CD1c-positive myeloid dendritic cell (primary cell): ENCODE measurements around the gene ANKRD63.

Source experiments
- DNase-seq: peaks from one replicate; pipeline ENCODE4 v3.0.0-alpha.2; 2016; ENCODE audit errors: extremely low spot score

Gene ANKRD63, protein sequence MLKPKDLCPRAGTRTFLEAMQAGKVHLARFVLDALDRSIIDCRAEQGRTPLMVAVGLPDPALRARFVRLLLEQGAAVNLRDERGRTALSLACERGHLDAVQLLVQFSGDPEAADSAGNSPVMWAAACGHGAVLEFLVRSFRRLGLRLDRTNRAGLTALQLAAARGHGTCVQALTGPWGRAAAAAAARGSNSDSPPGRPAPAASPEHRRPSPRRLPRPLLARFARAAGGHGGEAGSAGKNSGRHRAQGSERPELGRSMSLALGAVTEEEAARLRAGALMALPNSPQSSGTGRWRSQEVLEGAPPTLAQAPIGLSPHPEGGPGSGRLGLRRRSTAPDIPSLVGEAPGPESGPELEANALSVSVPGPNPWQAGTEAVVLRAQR

DNA sequence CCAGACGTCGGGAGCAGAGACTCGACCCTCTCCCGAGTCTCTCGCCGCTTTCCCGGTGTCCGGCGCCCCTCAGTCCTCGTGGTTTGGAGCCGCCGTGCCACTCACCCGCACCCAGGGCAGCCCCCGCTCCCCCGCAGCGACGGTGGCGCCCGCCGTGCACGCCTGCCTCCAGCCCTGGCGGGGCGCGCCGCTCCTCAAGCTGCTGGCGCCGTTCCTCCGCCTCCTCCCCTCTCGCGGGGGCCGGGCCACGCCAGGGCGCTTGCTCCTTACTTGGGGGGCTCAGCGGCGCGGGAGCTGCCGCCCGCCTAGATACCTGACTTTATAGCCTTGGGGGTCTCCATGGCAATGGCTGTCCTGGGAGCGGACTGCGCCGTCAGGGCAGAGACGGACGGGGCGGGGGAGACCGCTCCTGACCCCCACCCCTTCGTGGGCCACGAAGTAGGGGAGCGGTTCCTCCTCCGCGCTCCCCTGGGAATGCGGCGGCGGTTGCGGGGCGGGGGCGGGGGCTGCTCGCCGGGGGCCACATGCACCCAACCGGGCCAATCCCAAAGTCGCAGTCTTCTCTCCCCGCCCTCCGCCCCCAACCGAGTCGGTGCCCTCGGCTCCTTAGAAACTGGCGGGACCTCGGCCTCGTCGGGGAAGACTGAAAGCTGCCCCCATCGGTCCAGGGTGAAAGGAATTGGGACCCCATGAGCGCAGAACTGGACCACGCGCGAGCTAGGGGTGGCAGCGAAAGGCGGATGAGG, at the start of gene ANKRD63:
Gene ANKRD63 (minus strand): TSS at position 196 of the 746 bp plus-strand sequence. CDS start 478 bp downstream, outside the sequence.
- DNase-seq = peak; percentile 43

DNA sequence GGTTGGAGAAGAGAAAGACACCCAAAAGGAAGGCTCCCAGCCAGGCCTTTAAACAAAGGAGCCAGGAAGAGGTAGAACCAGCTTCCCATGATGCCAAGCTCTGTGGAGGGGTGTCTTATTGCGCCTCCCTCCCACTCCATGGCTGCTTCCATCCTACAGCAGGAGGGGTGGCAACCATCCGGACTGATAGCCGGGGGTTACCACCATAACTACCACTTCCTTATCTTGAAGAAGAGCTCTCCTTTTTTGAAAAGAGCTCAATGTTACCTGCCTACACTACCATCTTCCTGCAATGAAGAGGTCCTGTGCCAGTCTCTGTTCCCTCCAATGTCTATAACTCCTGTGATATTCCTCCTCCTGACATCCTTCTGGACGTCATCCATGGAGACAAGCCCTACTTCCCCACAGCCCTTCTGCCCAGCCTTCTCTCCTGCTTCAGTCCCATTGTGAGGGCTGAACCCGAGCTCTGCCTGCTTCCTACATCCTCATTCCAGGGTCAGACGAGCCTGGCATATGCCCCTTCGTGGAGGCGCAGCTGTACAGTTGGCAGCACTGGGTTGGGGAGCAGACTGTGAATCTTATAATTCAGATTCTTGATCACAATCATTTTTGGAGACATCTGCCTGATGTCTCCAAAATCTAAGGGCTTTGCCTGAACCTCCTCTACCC, 49.4 kb upstream of the ANKRD63 start:
- peak; percentile 70 for DNase-seq

DNA sequence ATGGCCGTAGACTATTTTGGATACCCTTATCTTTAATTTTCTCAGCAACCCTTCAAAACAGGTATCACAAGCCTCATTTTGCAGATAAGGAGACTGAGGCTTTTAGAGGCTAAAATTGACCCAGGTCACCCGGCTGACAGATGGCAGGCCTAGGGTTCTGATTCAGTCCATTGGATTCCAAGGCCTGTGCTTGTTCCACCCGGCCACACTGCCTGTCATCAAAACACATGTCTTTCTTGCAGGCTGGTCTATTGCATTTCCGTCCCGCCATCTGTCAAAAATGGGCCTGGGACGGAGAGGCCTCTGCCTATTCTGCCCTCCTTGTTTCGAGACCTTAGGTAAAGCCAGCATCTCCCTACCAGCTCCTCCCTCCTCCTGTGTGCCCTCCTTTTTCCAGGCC, 48.8 kb upstream of the ANKRD63 start:
- DNase-seq = no peak

DNA sequence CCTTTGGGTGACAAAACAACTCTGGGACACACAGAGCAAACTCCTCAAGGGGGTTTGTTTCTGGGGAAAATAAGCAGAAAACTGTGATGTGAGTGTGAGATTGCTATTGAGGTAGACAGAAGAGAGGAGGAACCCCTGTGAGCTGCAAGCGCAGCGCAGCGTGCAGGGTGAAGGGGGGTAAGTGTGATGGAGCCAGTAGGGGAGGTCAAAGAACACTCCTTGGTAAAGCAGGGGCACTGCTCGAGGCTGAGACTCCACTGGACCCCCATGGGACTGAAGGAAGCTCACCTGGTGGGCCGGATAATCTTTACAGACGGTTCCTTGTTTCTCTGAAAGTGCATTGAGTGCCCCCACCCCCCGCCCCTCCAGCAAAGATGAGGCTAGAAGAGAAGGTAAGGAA, 48.2 kb upstream of the ANKRD63 start:
- no peak for DNase-seq

DNA sequence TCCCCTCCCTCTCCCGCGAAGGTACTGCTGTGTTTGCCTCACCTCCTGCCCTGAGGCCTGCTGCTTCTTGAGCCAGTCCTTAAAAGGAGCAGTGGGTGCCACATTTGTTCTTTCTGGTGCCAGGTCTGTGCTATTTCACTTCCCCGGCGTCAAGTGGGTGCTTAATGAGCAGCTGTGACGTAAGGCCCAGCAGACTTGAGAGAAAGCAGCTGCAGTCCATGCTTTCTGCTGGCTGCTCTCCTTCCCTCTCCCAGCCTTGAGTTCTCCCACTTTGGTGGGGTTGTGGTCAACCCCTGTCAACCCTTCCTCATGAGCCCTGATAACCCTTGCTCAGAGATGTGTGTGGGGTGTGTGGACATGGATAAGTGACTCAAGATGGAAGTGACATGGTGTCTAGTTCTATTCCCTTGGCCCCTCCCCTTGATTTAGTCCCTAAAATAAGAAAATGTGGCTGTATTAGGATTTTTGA, 47.5 kb upstream of the ANKRD63 start:
- peak; percentile 75 for DNase-seq

DNA sequence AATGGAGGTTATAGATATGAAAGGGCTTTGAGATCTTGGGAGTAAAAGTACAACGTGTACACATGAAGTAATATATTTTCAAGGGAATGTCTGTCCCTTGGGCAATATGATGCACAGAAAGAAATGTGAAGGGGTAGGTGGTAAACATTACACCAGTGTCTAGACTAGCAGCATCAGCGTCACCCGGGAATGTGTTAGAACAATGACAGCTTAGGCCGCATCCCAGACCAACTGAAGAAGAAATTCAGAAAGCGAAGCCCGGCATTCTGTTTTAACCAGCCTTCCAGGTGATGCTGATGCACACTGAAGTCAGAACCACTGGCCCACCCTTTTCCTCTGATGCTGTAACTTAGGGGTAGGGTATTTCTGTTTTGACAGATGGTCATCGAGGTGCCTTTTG, 46.9 kb upstream of the ANKRD63 start:
- DNase-seq = no peak

DNA sequence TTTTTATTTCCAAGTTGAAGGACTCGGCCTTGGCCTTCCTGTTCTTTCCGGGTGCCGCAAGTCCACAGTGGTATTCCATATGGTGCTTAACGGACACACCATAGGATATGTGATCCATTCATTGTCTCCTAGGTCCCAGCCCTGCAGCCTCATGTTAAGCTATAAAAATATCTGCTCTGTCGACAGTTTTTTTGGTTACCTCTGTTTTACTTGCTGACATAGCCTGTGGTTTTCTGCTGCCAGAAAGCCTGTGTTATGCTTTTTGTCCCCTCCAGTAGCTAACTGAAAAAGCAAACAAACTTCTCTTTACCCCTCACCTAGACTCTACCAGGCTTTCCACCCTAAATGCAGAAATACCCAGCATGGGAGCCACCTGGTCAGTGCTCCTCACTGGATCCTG, 45.9 kb upstream of the ANKRD63 start:
- no peak for DNase-seq

DNA sequence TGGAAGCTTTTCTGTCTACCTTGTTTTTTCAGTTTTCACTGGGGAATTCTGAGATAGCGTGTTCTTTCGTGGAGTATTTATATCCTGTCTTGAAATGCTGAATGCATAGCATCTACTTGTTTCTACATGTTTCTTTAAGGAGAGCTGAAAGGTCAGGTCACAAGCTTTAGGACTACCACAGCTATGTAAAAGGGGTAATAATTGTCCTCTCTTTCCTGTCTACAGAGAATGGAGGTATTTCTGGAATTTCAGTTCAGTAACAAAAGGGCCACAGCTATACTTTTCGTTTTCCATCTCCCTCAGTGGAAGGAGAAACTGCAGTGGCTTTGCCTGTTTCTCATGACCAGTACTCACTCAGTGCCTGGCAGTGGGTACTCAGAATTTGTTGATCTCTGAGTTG, 45.3 kb upstream of the ANKRD63 start:
- no peak for DNase-seq

DNA sequence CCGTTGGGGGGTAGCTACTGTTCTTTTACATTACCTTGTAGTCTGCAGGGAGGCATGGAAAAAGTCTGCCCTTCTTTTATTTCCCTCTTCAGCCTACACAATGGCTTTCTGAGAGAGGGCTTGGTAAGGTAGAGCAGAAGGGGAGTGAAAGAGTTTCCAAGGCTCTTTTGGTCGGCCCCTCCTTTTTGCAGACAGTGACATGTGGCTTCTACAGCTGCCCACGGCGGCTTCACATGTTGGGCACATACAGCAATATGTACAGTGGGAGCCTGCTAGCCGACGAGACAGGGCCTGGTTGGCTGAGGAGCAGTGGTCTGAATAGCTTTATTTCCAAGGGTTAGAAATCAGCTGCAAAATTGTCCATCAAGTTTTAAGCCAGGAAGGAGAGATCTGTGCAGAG, 44.6 kb upstream of the ANKRD63 start:
- DNase-seq = no peak

DNA sequence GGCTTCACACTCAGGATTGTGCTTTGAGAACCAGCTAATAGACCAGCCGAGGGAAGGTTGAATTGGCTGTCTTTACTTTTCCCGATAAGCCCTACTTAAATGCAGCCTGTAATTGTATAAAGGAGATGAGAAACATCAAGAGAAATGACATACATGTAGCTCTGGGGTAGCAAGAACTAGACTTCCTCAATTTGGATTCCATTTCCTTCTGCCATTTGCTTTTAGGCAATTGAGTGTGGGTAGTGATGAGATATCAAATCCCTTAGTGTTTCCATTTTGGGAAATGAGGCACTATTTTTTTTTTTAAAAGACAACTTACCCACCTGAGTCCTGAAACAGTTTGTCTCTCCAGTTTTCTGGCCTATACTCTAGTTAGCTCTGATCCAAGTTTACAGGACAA, 42.8 kb upstream of the ANKRD63 start:
- DNase-seq = peak; percentile 62

DNA sequence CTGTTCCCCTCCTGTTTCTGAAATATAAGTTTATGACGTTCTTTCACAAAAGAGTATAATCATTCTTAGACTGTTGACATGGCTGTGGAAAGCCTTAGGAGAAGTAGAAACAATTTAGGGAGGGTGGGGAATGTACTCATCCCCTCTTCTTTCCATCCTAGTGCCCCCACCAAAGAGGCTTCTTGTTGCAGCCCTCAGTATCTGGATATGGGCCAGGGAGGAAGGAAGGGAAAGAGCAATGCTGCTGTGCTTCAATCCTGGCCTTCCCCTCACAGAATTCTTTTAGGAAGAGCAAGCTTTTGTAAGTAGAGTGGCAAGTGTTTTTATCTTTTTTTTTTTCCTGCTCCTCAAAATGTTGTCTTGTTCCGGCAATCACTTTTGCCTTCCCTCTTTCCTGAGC, 42.3 kb upstream of the ANKRD63 start:
- no peak for DNase-seq

DNA sequence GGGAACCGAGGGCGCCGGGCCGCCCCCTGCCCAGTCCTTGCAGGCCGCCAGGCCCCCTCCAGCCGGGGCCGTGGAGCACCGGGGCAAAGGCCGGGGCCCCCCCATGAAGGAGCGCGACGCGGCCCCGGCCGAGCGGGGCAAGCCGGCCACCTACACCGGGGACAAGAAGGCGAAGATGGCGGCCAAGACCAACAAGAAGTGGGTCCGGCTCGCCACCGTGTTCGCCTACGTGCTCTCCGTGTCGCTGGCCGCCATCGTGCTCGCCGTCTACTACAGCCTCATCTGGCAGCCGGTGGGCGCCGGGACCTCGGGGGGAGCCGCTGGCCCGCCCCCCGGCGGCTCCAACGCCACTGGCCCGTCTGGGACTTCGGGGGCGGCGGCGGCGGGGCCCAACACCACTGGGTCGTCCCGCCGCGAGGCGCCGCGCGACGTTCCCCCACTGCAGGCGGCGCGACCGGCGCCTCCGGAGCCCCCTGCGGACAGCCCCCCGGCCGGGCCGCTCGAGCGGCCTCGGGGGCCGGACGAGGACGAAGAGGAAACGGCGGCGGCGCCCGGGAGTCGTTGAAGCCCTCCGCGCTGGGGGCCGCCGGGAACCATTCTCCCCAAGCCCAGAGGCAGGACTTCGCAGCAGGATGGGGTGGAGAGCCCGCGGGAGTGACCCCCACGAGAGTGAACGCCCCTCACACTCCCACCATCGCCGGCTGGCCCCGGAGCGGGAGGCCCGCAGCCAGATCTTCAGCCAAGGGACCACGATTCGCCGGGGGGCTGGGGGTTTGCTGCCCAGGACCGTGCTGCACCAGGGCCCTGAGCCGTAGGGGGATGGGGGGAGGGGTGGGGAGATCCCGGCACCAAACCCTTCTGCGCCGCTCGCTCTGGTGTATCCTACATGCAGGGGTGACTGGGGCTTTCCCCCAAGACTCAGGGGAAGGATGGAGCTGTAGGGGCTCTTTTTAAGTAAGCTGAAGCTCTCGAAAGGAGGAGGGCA, 41.4 kb upstream of the ANKRD63 start:
- DNase-seq = peak; percentile 31

DNA sequence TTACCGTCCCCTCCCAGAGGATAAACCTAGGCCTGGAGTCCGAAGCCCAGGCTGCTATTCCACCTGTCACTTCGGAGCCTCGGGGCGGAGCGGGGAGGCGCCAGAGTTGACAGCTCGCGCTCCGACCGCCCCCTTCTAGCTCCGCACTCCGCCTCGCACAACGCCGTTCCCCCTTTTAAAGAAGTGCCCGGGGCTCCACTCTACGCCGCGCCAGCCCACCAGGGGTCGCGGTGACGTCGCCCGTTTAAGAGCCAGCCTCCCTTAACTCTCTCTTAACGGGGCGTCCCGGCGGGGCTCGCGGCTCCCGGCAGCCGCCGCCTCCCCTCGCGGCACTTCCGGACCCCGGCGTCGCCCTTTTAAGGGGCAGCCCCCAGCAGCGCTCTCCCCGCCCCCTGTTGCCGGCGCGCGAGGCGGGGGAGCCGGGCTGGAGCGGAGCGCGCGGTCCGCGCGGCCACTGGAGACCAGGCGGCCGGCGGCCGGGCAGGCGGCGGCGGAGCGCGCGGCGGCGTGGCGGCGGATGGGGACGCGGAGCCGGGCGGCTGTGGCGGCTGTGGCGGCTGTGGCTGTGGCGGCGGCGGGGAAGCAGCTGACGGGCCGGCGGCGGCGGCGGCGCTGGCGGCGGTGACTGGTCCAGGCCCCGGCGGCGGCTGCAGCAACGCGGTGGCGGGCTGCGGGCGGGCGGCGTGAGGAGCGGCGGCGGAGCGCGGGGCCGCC, 40.5 kb upstream of the ANKRD63 start, which contains the start of gene INAFM2:
Gene INAFM2 (plus strand): TSS at position 454 of the 714 bp plus-strand sequence. CDS start 364 bp downstream, outside the sequence.
- peak; percentile 96 for DNase-seq

DNA sequence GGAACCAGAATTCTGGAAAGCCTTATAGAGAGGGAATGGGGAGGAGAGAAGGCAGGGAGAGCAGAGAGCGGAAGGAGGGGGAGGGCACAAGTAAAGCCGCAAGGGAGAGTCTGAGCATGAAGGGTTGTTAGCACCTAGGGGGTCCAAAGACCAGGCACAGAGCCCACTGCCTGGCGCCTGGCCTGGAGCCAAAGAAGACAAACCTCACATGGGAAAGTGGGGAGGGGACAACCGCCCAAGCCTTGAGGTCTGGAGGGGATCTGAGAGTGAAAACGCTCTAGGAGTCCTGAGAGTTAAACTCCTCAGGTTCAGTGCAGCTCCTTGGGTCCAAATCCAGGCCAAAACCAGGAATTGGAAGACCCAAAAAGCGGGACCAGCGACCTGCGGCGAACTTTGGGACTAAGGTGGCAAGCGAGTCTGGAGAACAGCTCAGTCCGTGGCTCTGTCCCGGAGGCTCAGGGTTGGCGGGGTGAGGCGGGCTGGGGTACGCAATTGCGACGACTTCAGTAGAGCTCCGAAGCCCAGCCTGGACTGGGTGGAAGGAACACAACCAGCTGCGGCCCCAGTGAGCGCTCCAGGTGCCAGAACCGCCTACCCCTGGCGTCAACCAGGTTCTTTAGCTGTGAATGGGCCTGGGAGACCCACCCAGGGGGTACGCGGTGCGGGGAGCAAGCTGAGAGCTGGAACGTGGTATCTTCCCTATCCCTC, 39.8 kb upstream of the ANKRD63 start:
- DNase-seq = no peak

DNA sequence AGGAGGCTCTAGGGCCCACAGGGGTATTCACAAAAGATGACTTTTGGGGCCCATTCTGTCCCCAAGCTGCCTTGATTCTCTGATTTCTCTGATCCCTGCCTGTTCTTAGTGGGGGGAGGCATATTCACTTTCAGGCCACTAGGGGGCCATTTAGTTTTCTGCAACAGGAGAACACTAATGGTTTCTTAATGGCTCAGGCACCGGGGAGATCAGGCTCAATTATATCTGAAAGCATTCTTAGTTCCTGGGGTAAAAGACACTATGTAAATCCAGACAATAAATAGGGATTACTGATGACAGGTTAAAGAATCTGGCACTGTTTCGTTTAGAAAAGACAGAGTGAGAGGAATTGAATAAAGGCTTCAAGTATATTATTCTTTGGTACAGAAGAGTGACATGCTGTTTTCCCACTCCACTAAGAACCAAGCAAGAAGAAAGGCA, 38.1 kb upstream of the ANKRD63 start:
- DNase-seq = peak; percentile 83

DNA sequence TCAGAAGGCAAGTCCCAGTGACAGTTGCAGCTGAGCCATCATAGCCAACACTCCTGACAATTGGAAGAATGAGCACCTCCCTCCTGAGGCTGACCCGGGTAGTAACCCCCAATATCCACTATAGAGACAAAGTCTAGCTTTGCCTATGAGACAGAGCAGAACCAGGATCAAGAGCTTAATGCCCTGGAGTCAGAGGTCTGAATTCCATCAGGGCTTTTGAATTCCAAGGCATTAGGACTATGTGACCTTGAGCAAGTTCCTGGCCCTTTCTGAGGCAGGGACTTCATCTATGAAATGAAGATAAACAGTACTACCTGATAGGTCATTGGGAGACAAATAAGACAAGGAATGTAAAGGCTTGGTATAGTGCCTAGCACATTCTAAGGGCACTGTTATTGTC, 37.5 kb upstream of the ANKRD63 start:
- DNase-seq = no peak

DNA sequence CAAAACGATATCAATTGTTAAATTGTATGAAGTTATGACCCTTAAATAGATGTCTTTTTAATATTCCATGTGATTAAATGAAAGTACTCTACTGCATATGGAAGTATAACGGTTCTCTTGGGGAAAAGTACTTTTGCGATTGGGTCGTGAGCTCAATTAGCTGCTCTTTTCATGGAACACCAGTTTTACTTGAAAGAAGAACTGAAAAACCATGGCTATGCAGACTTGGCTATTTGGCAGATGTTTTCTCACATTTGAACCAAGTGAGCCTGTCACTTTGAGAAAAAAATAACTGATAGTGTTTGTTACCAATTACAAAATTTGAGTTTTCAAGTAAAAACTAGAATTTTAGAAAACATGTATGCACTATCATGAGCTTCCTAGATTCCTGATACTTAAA, 34.7 kb upstream of the ANKRD63 start:
- peak; percentile 38 for DNase-seq

DNA sequence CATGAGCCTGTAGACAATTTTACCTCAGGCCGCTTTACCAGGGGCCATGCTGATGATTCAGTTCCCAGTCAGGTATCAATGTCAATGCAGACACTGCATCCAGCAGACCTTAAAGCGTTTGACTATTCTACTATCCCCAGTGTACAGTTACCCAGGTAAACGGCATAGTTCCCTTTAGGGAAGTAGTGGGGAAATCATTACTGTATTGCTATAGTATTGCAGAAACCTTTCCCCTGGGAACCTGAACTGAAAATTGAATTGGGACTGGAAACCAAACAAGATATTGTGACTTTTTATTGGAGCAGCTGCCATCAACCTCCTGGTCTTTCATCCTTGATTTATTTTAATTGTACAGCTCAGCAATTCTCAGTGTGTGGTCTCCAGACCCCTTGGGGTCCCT, 34.1 kb upstream of the ANKRD63 start:
- no peak for DNase-seq

DNA sequence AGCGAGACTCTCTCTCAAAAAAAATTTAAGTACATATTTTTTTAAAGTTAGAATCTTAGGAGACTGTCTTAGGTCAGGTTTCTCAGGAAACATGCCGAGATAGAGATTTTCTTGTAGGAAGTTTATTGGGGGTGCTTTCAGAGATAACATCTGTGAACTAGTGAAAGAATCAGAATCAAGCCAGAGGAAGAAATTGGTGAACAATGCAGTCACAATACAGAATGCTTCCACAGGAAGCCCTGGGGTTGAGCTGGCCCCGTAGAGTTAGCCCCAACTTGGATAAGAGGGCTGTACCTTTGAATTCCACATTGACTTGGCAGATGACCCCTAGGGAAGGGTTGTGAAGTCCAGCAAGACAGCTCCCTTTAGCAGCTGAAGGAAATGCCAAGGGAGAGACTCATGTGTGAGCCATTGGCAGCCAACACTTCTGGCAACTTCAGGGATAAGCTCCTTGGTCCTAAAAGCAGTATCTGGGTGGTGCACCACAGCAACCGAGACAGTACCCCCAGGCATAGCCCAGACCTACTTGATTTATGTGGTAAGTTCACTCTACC, 31.9 kb upstream of the ANKRD63 start:
- DNase-seq = no peak
